SJCRH30 (cell line): Measurements from ENCODE around the gene USP21. TPM values are rescaled to one million over a fixed set of nuclear protein-coding genes. Genes with fewer than 3 reads are reported as not detected.
"Not testable (repeated sequence)": the region's sequence is repeated elsewhere in the genome, so short reads cannot be mapped to it uniquely, and the experiment has no call there.

Experiments used
- DNase-seq, 2 experiments: peaks; one replicate each; pipeline ENCODE4 v3.0.0-alpha.2; 2015 to 2020
- H3K27ac ChIP-seq: fragments of 250-450 bp; sonication (Bioruptor Pico); 2 replicates; pipeline ENCODE4 v1.5.1; 2020; ENCODE audit warnings: mild to moderate bottlenecking, moderate library complexity
- H3K27me3 ChIP-seq: fragments of 250-450 bp; sonication (Bioruptor Pico); 2 replicates; pipeline ENCODE4 v1.5.1; 2020; ENCODE audit warnings: mild to moderate bottlenecking, moderate library complexity
- H3K36me3 ChIP-seq: fragments of 250-450 bp; sonication (Bioruptor Pico); 2 replicates; pipeline ENCODE4 v1.5.1; 2020; ENCODE audit warnings: mild to moderate bottlenecking, moderate library complexity
- H3K4me1 ChIP-seq: fragments of 250-450 bp; sonication (Bioruptor Pico); 2 replicates; pipeline ENCODE4 v1.5.1; 2020; ENCODE audit warnings: mild to moderate bottlenecking, moderate library complexity
- H3K4me3 ChIP-seq: fragments of 250-450 bp; sonication (Bioruptor Pico); 2 replicates; pipeline ENCODE4 v1.5.1; 2020; ENCODE audit warnings: mild to moderate bottlenecking, moderate library complexity
- H3K9me3 ChIP-seq: fragments of 250-450 bp; sonication (Bioruptor Pico); replicated peaks from 2 replicates; pipeline ENCODE4 v1.5.1; 2020; ENCODE audit warnings: mild to moderate bottlenecking, moderate library complexity
- total RNA-seq: library from RNA; depleted of rRNA; stranded (reverse); fragments of >200 nt; shearing (Covaris generic); gene quantifications from 2 replicates; pipeline ENCODE4 v1.2.3, GENCODE V29; 2014; rRNA removed

Gene USP21
- total RNA-seq: 16.0 and 17.6 TPM in 2 replicates

DNA sequence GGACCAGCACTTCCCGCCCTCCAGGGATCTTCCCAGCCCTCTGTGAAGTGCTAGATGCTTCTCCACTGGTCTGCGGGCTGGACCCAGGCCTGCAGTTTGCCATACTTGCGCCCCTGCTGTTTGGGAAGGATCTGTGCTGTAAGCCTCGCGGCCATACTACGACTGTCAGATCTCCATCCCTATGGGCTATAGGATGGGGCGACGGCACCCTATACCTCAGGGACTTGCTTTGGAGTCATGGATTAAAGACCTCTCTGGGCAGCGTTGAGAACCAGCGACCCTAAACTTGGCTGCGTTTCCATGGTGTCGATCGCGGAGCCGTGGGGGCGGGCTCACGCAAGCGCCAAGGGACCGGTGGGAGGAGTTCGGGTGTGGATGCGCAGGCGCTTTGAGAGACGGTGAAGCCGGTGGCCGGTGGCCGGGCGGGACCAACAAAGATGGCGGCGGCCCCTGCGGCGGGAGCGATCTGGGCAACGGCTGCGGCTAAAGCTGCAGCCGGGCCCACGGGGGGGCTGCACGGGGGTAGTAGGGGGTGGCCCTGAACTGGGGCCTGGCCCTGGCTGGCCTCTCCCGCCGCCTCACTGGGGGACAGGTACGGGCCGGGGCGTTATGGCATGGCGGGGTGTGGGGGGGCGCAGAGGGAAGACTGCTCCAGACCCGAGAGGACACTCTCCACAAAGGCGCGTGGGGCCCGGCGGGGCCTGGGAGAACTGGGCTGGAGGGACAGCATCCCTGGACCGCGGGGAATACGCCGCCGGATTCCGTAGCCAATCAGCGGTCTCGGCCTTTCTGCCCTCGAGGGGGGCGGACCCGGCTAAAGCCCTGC lies at the start of gene USP21:
Gene USP21 (plus strand): TSS at position 414 of the 826 bp plus-strand sequence. CDS start 1,141 bp downstream, outside the sequence.
- Histone ChIP-seq H3K27ac (peak within 1 kb of the TSS; percentile 87), H3K9me3 (no peaks in the 10 kb centered on the region), H3K36me3 (no peaks in the 10 kb centered on the region), H3K4me3 (peak within 1 kb of the TSS; percentile 79), H3K4me1 (no peaks in the 10 kb centered on the region; the same call in 1 of the 2 replicates), H3K27me3 (no peaks in the 10 kb centered on the region)
- DNase-seq: peak; percentile 89 to 93

DNA sequence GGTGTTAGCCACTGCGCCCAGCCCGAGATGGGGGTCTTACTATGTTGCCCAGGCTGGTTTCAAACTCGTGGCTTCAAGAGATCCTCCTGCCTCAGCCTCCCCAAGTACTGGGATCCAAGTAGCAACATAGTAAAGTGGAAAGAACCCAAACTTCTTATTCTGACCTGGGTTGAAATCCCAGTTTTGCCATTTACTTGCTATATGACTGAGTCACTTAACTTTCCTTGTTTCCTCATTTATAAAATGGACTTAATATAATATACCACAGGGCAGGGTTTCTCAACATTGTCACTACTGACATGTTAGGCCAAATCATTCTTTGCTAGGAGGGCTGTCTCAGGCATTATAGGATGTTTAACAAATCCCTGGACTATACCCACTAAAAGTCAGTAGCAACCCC lies 48.2 kb upstream of the USP21 start:
- Histone ChIP-seq H3K36me3 (peaks cover 15% of the 10 kb centered on the region), H3K27me3 (no peaks in the 10 kb centered on the region), H3K4me3 (no peak overlapping the region), H3K9me3 (no peaks in the 10 kb centered on the region), H3K27ac (no peak overlapping the region), H3K4me1 (no peaks in the 10 kb centered on the region)
- no peak for DNase-seq

DNA sequence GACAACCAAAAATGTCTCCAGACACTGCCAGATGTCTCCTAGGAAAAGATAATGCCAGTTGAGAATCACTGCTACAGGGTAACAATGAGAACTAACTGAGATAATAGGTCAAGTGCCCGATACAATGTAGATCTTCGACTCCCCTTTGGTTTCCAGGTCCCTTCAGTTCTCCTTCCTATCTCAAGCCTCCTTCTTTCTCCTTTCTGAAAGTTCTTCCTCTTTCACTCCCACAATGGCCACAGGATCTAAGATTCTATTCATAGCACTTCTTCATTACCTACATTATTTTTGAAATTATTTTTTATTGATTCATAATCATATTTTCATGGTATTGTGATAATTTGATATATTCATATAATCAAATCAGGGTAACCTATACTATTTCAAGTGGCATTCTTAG lies 47.8 kb upstream of the USP21 start:
- Histone ChIP-seq H3K4me3 (no peak overlapping the region), H3K27me3 (no peaks in the 10 kb centered on the region), H3K27ac (no peak overlapping the region), H3K4me1 (no peaks in the 10 kb centered on the region), H3K9me3 (no peaks in the 10 kb centered on the region), H3K36me3 (peaks cover 16% of the 10 kb centered on the region)
- DNase-seq: no peak

- Histone ChIP-seq H3K4me1 (no peaks in the 10 kb centered on the region; the same call in 1 of the 2 replicates), H3K4me3 (no peak overlapping the region), H3K9me3 (no peaks in the 10 kb centered on the region), H3K27ac (no peak overlapping the region), H3K27me3 (no peaks in the 10 kb centered on the region), H3K36me3 (peaks cover 17% of the 10 kb centered on the region)
- no peak for DNase-seq
These were observed 45.4 kb upstream of the USP21 start for GRCh38 chr1:161113915-161114314.

- Histone ChIP-seq H3K36me3 (peaks cover 12% of the 10 kb centered on the region), H3K27ac (no peak overlapping the region), H3K4me1 (no peaks in the 10 kb centered on the region; the same call in 1 of the 2 replicates), H3K27me3 (no peaks in the 10 kb centered on the region), H3K4me3 (no peak overlapping the region), H3K9me3 (no peaks in the 10 kb centered on the region)
- no peak for DNase-seq
These were observed 44.7 kb upstream of the USP21 start for GRCh38 chr1:161114556-161114955.

DNA sequence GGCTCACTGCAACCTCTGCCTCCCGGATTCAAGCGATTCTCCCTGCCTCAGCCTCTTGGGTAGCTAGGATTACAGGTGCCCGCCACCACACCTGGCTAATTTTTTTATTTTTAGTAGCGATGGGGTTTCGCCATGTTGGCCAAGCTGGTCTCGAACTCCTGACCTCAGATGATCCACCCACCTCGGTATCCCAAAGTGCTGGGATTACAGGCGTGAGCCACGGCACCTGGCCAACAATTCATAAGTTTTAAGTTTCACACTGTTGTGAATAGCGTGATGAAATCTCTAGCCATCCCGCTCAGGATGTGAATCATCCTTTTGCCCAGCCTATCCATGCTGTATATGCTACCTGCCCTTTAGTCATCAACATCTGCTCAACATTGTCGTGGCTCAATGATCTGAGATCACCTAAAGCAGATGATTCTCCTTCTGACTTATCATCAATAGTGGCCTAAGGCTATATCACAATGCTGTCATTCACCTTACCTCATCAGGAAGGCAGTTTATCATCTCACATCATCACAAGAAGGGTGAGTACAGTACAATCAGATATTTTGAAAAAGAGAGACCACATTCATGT lies 44.1 kb upstream of the USP21 start:
- H3K27ac ChIP-seq: no peak overlapping the region
- no peak overlapping the region for H3K4me3 ChIP-seq
- H3K36me3 ChIP-seq: peaks cover 14% of the 10 kb centered on the region
- no peaks in the 10 kb centered on the region for H3K27me3 ChIP-seq
- H3K4me1 ChIP-seq: no peaks in the 10 kb centered on the region; the same call in 1 of the 2 replicates
- H3K9me3 ChIP-seq: no peaks in the 10 kb centered on the region
- no peak for DNase-seq

GRCh38 chr1:161115961-161116360 lies 43.3 kb upstream of the USP21 start:
- H3K9me3 ChIP-seq, H3K4me3 ChIP-seq, H3K4me1 ChIP-seq, DNase-seq, H3K27ac ChIP-seq, H3K27me3 ChIP-seq: not testable (repeated sequence)
- H3K36me3 ChIP-seq: peaks cover 19% of the 10 kb centered on the region

DNA sequence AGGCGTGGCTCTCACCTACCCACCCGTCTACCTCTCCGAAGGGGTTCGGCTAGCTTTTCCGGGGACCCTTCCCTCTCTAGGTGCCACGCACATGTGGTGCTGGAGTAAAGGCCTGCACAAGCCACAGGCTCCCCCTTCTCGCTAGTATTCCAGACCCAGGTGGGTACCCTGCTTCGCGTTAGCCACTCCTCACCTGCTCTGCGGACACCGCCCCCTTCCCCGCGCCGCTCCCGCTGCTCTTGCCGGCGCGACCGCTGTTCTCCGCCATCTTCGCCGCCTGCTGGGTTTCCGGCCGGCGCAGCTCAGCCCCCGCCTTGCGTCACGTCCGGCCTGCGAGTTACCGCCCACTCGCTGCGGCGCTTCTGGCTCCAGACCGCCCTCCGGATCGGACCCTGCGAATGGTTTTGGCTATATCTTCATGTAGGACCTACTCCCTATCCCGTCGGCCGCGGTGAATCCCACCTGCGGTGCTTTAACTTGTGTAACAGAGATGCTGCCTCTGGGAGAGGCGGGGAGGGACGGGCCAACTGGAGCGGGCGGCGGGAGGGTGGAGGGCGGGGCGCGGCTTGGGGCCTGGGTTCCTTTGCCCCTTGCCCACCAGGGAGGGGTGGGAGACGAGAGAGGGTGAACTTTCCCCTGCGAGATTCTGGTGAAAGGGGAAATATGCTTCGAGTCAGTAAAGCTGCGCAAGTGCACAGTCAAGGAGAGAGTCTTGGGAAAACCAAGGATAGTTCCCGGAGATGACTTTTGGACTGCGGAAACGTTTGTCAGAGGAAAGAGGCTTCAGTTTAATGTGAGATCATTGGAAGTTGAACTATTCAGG lies 41.3 kb upstream of the USP21 start, which contains the start of the genes NIT1 and PFDN2:
Gene NIT1 (plus strand): TSS at position 347 of the 823 bp plus-strand sequence. CDS start 72 bp downstream, at position 419.
Gene PFDN2 (minus strand): TSS at position 279 of the 823 bp plus-strand sequence. CDS start 11 bp downstream, at position 268.
- peak within 1 kb of the TSS; percentile 96 for H3K4me3 ChIP-seq
- peak; percentile 79 to 82 for DNase-seq
- H3K4me1 ChIP-seq: no peaks in the 10 kb centered on the region; the same call in 1 of the 2 replicates
- no peaks in the 10 kb centered on the region for H3K27me3 ChIP-seq
- H3K36me3 ChIP-seq: peaks cover 30% of the 10 kb centered on the region
- H3K9me3 ChIP-seq: no peaks in the 10 kb centered on the region
- H3K27ac ChIP-seq: peak within 1 kb of the TSS; percentile 76

DNA sequence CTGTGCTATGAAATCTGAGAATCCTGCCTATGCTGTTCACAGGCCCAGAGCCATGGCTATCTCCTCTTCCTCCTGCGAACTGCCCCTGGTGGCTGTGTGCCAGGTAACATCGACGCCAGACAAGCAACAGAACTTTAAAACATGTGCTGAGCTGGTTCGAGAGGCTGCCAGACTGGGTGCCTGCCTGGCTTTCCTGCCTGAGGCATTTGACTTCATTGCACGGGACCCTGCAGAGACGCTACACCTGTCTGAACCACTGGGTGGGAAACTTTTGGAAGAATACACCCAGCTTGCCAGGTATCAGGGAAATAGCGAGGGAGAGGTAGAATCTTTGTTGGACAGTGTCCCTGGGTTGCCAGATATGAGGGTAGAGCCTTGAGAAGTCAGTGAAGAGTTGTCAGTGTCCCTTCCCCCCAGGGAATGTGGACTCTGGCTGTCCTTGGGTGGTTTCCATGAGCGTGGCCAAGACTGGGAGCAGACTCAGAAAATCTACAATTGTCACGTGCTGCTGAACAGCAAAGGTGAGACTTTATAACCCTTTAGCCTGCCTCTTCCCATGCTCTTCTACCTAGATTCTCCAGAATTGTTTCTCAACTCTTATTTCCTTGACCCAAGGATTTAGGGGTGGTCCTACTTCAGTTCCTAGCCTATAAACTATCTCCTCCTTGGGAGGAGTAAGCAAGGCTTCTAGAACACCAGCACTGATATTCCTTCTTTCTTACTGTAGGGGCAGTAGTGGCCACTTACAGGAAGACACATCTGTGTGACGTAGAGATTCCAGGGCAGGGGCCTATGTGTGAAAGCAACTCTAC lies 40.0 kb upstream of the USP21 start:
- Histone ChIP-seq H3K27ac (no peak overlapping the region; the same call in 1 of the 2 replicates), H3K4me3 (peak overlapping the region; percentile 96), H3K36me3 (peaks cover 33% of the 10 kb centered on the region), H3K27me3 (no peaks in the 10 kb centered on the region), H3K9me3 (no peaks in the 10 kb centered on the region), H3K4me1 (no peaks in the 10 kb centered on the region; the same call in 1 of the 2 replicates)
- DNase-seq: peak in 1 of 2 experiments; percentile 7

DNA sequence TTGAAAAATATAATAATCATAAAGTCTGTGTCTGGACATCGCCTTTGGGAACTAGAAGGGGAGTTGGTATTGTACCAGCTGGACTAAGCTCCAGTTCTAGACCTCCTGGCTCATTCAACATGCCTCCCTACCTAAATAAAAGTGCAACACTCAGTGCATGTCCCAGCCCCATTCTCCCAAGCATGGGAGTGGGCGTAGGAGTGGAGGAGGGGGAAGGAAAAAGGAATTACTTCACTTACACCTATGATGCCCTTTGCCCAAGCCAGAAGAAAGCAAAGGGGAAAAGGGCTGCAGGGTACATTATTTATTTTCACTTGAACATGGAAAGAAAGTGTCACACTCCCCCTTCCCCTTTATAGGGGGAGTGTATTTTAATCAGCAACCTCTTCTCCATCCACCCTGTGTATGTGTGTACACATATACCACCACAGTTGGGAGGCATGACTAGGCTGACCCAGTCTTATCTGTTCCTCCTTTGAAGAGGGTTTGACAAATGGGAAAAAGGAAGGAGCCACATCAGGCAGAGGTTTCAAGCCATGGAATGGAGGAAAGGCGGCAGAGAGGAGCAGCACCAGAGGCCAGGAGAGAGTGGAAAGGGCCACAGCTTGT lies 38.2 kb upstream of the USP21 start:
- Histone ChIP-seq H3K4me3 (no peak overlapping the region), H3K27me3 (no peaks in the 10 kb centered on the region), H3K36me3 (peaks cover 43% of the 10 kb centered on the region), H3K4me1 (no peaks in the 10 kb centered on the region; the same call in 1 of the 2 replicates), H3K27ac (no peak overlapping the region), H3K9me3 (no peaks in the 10 kb centered on the region)
- no peak for DNase-seq

DNA sequence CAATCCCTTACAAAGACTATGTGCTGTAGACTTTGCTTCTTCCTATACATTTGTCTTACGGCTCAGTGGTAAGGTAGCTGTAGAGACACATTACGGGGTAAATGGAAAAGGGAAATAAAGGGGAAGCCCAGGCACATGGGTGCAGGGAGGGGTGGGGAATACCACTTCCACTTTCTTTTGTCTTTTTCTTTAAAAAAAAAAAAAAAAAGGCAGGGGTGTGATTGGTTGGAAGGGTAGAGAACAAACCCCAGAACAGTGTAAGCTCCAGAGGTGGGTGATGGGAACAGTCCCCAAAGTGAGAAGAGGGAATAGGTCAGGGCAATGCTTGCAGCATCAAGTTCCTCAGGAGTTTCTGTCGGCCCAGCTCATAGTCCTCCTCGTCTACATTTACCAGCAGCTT lies 37.5 kb upstream of the USP21 start:
- H3K27ac ChIP-seq: no peak overlapping the region
- no peaks in the 10 kb centered on the region; the same call in 1 of the 2 replicates for H3K4me1 ChIP-seq

DNA sequence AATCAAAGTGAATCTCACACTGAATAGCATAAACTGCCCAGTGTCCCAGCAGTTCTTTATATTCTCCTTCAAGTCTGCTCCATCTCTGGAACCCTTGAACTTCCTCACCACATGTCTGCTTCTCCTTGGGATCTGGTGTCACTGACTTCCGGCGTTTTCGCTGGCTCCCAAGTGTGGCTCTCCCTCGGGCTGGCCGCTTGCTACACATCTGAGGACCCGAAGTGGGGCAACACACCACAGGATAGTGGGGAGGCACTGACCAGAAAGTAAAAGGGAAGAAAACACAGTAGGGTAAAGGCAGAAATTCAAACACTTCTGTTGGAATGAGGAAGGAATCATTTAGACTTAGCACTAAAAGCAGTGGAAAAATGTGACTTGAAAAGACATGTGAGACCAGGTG lies 36.3 kb upstream of the USP21 start:
- Histone ChIP-seq H3K27ac (no peak overlapping the region), H3K4me3 (no peak overlapping the region), H3K36me3 (peaks cover 42% of the 10 kb centered on the region), H3K27me3 (no peaks in the 10 kb centered on the region), H3K9me3 (no peaks in the 10 kb centered on the region), H3K4me1 (peaks cover 10% of the 10 kb centered on the region)
- no peak for DNase-seq

More for the DNA sequence above, 37.5 kb upstream of the USP21 start:
- no peaks in the 10 kb centered on the region for H3K27me3 ChIP-seq
- no peaks in the 10 kb centered on the region for H3K9me3 ChIP-seq
- no peak for DNase-seq
- H3K36me3 ChIP-seq: peaks cover 41% of the 10 kb centered on the region
- H3K4me3 ChIP-seq: no peak overlapping the region

GRCh38 chr1:161127649-161128048 lies 31.7 kb upstream of the USP21 start:
- Histone ChIP-seq H3K4me3 (no peak overlapping the region), H3K9me3 (no peaks in the 10 kb centered on the region), H3K27me3 (no peaks in the 10 kb centered on the region), H3K27ac (peak overlapping the region; percentile 56), H3K4me1 (peaks cover 32% of the 10 kb centered on the region), H3K36me3 (peaks cover 24% of the 10 kb centered on the region)
- DNase-seq: peak; percentile 39 to 71
